Measurements from ENCODE around the gene GLDC.
"Not testable (repeated sequence)": the region's sequence is repeated elsewhere in the genome, so short reads cannot be mapped to it uniquely, and the experiment has no call there.

DNA sequence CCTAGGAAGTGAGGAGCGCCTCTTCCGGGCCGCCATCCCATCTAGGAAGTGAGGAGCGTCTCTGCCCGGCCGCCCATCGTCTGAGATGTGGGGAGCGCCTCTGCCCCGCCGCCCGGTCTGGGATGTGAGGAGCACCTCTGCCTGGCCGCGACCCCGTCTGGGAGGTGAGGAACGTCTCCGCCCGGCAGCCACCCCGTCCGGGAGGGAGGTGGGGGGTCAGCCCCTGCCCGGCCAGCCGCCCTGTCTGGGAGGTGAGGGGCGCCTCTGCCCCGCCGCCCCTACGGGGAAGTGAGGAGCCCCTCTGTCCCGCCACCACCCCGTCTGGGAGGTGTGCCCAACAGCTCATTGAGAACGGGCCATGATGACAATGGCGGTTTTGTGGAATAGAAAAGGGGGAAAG, 22.7 kb downstream of the GLDC start:
- TF ChIP-seq, protein P1, sequence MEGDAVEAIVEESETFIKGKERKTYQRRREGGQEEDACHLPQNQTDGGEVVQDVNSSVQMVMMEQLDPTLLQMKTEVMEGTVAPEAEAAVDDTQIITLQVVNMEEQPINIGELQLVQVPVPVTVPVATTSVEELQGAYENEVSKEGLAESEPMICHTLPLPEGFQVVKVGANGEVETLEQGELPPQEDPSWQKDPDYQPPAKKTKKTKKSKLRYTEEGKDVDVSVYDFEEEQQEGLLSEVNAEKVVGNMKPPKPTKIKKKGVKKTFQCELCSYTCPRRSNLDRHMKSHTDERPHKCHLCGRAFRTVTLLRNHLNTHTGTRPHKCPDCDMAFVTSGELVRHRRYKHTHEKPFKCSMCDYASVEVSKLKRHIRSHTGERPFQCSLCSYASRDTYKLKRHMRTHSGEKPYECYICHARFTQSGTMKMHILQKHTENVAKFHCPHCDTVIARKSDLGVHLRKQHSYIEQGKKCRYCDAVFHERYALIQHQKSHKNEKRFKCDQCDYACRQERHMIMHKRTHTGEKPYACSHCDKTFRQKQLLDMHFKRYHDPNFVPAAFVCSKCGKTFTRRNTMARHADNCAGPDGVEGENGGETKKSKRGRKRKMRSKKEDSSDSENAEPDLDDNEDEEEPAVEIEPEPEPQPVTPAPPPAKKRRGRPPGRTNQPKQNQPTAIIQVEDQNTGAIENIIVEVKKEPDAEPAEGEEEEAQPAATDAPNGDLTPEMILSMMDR (IDR thresholded peaks at IDR 0.05) = not testable (repeated sequence)
- not testable (repeated sequence) for TF ChIP-seq POLR2A (IDR thresholded peaks at IDR 0.05)

All from body of pancreas (tissue), 4 donors.